Gastroesophageal sphincter (tissue), 3 donors: ENCODE measurements around the gene COL5A1.

Source experiments
- CTCF ChIP-seq, 4 experiments: fragments of 200-600 bp in 2 of 4; fragments of 450-650 bp in 2 of 4; sonication (generic) in 1 of 4; IDR thresholded peaks; one replicate each; pipeline ENCODE4 v1.5.1; 2017 to 2019; ENCODE audit warnings: antibody characterized with exemption in 4 of 4, mild to moderate bottlenecking in 2 of 4, moderate library complexity in 2 of 4
- EP300 ChIP-seq: sonication (generic); formaldehyde crosslinking; IDR thresholded peaks from one replicate; pipeline ENCODE4 v1.6.1; 2017; ENCODE audit warnings: antibody characterized with exemption, mild to moderate bottlenecking
- POLR2A ChIP-seq, 2 donors: fragments of 450-650 bp; IDR thresholded peaks; one replicate each; pipeline ENCODE4 v1.6.1; 2017; ENCODE audit warnings: antibody characterized with exemption in 2 of 2, mild to moderate bottlenecking in 2 of 2, moderate library complexity in 1 of 2
- POLR2AphosphoS5 ChIP-seq: sonication (generic); formaldehyde crosslinking; IDR thresholded peaks from one replicate; pipeline ENCODE4 v1.6.1; 2017; ENCODE audit warnings: antibody characterized with exemption

- TF ChIP-seq CTCF (IDR thresholded peaks at IDR 0.05), result no peak
- no peak for TF ChIP-seq POLR2A (IDR thresholded peaks at IDR 0.05)
- no peak for TF ChIP-seq POLR2AphosphoS5
- TF ChIP-seq EP300, result no peak
These were observed 103.0 kb downstream of the COL5A1 start for GRCh38 chr9:134744385-134745295.
